Kidney glomerular epithelial cell (primary cell): ENCODE data around the gene BCL2A1.
"Not testable (repeated sequence)": the region's sequence is repeated elsewhere in the genome, so short reads cannot be mapped to it uniquely, and the experiment has no call there.

Experiments used
- DNase-seq: peaks from one replicate; lab custom pipeline; 2025; lab: John Stamatoyannopoulos, UW

BCL2A1 gene

GRCh38 chr15:79923079-79923514 is 47.9 kb downstream of the BCL2A1 start:
- DNase-seq, result peak; percentile 57

- DNase-seq, result no peak
Observed at GRCh38 chr15:79922512-79923078, 48.4 kb downstream of the BCL2A1 start.

- no peak for DNase-seq
Observed at GRCh38 chr15:79919749-79920511, 51.1 kb downstream of the BCL2A1 start.

- no peak for DNase-seq
Observed at GRCh38 chr15:79919090-79919748, 51.8 kb downstream of the BCL2A1 start.

DNA sequence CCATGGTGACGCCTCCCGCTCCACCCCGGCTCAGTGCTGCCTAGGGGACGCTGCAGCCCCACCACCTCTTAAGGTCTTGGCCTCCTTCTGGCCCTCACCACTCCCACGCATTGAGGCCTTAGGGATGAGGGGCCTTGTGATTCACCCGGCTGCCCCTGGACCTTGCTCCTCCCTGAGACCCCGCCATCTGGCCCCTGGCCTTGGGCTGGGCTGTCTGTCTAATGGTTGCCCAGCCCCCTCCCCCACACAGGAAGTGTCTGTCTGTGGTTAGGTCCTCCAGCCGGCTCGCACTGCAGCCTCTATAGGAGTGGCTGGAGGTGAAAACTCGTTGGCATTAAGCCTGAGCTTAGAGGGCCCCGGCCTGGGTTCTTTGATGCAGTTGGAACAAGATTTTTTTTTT is 52.7 kb downstream of the BCL2A1 start:
- DNase-seq, result no peak

DNA sequence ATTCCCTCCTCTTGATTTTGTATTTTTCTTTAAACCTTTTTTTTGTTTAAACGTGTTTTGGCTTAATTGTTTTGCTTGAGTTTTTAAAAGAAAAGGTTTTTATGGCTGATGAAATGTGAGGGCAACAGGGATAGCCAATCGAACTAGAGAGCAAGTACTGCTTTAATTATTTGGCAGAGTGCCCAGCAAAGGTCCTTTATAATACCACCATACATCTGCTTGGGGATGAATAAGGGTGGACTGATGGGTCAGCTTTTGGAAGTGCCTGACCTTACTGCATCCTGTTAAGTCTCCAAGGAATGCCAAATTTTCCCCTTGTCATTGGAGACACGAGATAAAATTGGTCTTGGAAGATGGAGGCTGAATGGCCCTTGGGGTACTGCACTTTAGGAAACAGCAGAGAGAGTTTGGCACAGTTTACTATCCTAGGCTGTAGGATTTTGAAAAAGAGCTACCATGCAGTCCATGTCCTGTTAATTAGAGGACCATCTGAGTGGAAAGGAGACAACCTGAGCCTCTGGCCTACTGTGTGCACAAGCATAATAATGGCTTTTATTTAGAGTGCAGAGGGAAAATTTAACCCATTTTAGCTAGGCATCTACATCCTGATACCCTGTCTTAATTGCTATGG is 54.4 kb downstream of the BCL2A1 start:
- DNase-seq, result no peak

GRCh38 chr15:79915776-79916501 is 55.1 kb downstream of the BCL2A1 start:
- not testable (repeated sequence) for DNase-seq

- DNase-seq, result no peak
Observed at GRCh38 chr15:79914728-79915127, 56.3 kb downstream of the BCL2A1 start.
